Parathyroid adenoma (tissue), 2 donors: ENCODE results near the gene VILL.

ENCODE experiments used
- H2AFZ ChIP-seq: fragments of 300-600 bp; sonication (generic); one replicate; pipeline ENCODE4 v1.7.0; 2017; ENCODE audit warnings: antibody characterized with exemption, mild to moderate bottlenecking
- H3K27ac ChIP-seq: fragments of 300-600 bp; sonication (generic); one replicate; pipeline ENCODE4 v1.7.0; 2017
- H3K27me3 ChIP-seq: fragments of 300-600 bp; sonication (generic); one replicate; pipeline ENCODE4 v1.7.0; 2017; ENCODE audit warnings: low read length; ENCODE audit not compliant: control insufficient read depth, insufficient read depth
- H3K36me3 ChIP-seq: fragments of 300-600 bp; sonication (generic); one replicate; pipeline ENCODE4 v1.7.0; 2017; ENCODE audit warnings: low read length; ENCODE audit not compliant: control insufficient read depth, insufficient read depth
- H3K4me1 ChIP-seq: fragments of 300-600 bp; sonication (generic); one replicate; pipeline ENCODE4 v1.7.0; 2017; ENCODE audit warnings: control low read depth
- H3K4me2 ChIP-seq: fragments of 300-600 bp; sonication (generic); one replicate; pipeline ENCODE4 v1.7.0; 2017; ENCODE audit warnings: low read length
- H3K4me3 ChIP-seq: fragments of 300-600 bp; sonication (generic); one replicate; pipeline ENCODE4 v1.7.0; 2017; ENCODE audit warnings: low read depth, low read length
- H3K79me2 ChIP-seq: fragments of 300-600 bp; sonication (generic); one replicate; pipeline ENCODE4 v1.7.0; 2017; ENCODE audit warnings: control low read depth
- H3K9ac ChIP-seq: fragments of 300-600 bp; sonication (generic); one replicate; pipeline ENCODE4 v1.7.0; 2017; ENCODE audit warnings: mild to moderate bottlenecking
- H3K9me3 ChIP-seq: fragments of 300-600 bp; sonication (generic); one replicate; pipeline ENCODE4 v1.7.0; 2017; ENCODE audit warnings: low read length; ENCODE audit not compliant: control insufficient read depth
- TF ChIP-seq, protein P1 (sequence below): fragments of 300-600 bp; sonication (generic); IDR thresholded peaks from one replicate; pipeline ENCODE4 v1.7.0; 2017; ENCODE audit warnings: antibody characterized with exemption, mild to moderate bottlenecking
- donor health status: primary hyperparathyroidism.

The VILL gene

GRCh38 chr3:38005076-38006020 is 14.8 kb downstream of the VILL start:
- H3K36me3 ChIP-seq = no peaks in the 10 kb centered on the region

DNA sequence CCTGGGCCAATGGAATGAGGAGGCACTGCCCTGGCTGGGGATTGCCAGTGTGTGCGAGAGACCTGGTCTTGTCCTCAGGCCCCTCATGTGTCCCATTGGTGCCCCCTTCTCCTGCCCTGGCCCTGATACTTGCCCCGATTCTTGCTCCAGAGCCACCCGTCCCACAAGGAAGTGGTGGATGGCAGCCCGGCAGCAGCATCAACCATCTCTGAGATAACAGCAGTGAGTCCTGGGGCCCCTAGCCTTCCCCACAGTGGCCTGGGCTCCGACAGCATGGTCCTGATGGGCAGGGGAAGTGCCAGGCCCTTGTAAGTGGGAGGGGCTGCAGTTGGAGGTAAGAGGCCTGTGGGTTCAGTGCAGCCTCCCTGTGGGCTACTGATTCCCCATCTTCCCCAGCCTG is 15.4 kb downstream of the VILL start:
- no peaks in the 10 kb centered on the region for H3K79me2 ChIP-seq
- H2AFZ ChIP-seq = no peak overlapping the region
- TF ChIP-seq, protein P1, sequence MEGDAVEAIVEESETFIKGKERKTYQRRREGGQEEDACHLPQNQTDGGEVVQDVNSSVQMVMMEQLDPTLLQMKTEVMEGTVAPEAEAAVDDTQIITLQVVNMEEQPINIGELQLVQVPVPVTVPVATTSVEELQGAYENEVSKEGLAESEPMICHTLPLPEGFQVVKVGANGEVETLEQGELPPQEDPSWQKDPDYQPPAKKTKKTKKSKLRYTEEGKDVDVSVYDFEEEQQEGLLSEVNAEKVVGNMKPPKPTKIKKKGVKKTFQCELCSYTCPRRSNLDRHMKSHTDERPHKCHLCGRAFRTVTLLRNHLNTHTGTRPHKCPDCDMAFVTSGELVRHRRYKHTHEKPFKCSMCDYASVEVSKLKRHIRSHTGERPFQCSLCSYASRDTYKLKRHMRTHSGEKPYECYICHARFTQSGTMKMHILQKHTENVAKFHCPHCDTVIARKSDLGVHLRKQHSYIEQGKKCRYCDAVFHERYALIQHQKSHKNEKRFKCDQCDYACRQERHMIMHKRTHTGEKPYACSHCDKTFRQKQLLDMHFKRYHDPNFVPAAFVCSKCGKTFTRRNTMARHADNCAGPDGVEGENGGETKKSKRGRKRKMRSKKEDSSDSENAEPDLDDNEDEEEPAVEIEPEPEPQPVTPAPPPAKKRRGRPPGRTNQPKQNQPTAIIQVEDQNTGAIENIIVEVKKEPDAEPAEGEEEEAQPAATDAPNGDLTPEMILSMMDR = no peak
- H3K4me3 ChIP-seq = no peak overlapping the region
- no peak overlapping the region for H3K4me2 ChIP-seq
- no peak overlapping the region for H3K9ac ChIP-seq
- peaks cover 5% of the 10 kb centered on the region for H3K4me1 ChIP-seq
- no peaks in the 10 kb centered on the region for H3K9me3 ChIP-seq
- H3K27ac ChIP-seq = no peak overlapping the region
- no peaks in the 10 kb centered on the region for H3K36me3 ChIP-seq
- H3K27me3 ChIP-seq = no peaks in the 10 kb centered on the region

More at GRCh38 chr3:38005076-38006020, 14.8 kb downstream of the VILL start:
- TF ChIP-seq, protein P1 = no peak
- Histone ChIP-seq H3K9ac (no peak overlapping the region), H3K27ac (no peak overlapping the region), H3K79me2 (no peaks in the 10 kb centered on the region), H2AFZ (no peak overlapping the region), H3K27me3 (no peaks in the 10 kb centered on the region), H3K4me3 (no peak overlapping the region), H3K9me3 (no peaks in the 10 kb centered on the region), H3K4me2 (no peak overlapping the region), H3K4me1 (peaks cover 5% of the 10 kb centered on the region)

DNA sequence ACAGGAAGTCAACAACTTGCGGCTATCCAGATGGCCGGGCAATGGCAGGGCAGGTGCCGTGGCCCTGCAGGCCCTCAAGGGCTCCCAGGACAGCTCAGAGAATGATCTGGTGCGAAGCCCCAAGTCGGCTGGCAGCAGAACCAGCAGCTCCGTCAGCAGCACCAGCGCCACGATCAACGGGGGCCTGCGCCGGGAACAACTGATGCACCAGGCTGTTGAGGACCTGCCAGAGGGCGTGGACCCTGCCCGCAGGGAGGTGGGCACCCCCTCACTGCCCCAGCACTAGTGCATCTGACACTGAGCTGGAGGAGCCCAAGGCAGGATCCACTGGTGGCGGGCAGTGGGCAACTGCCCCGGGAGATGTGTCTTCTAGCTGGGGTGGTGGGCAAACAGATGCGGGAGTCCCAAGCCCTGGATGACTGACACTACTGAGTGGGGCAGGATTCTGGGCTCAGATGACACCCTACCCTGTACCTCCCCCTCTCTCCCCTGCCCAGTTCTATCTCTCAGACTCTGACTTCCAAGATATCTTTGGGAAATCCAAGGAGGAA is 15.9 kb downstream of the VILL start:
- Histone ChIP-seq H3K9ac (no peak overlapping the region), H3K9me3 (no peaks in the 10 kb centered on the region), H3K4me2 (no peak overlapping the region), H3K4me3 (no peak overlapping the region), H3K27me3 (no peaks in the 10 kb centered on the region), H3K79me2 (no peaks in the 10 kb centered on the region), H2AFZ (no peak overlapping the region), H3K4me1 (peaks cover 5% of the 10 kb centered on the region), H3K27ac (no peak overlapping the region), H3K36me3 (no peaks in the 10 kb centered on the region)
- TF ChIP-seq, protein P1 = no peak

DNA sequence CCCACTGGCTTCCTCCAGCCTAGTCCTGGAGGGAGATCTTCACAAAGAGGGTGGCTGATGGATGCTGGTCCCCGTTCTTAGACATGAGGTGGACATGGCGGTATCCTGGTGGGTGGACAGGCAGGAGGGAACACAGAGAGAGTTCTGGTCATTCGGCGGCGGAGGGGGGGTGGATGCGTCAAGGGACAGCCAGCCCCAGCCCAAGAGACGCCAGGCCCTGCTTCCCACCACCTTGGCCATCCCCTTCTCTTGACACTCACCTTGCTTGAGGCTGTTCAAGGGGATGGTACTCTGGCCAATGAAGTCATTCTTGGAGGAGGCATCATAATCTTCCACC is 17.1 kb downstream of the VILL start:
- H3K4me1 ChIP-seq = peaks cover 5% of the 10 kb centered on the region
- no peaks in the 10 kb centered on the region for H3K9me3 ChIP-seq
- H3K27me3 ChIP-seq = no peaks in the 10 kb centered on the region
- H3K36me3 ChIP-seq = no peaks in the 10 kb centered on the region
- no peak overlapping the region for H3K4me3 ChIP-seq
- H3K79me2 ChIP-seq = no peaks in the 10 kb centered on the region
- no peak overlapping the region for H2AFZ ChIP-seq
- no peak overlapping the region for H3K9ac ChIP-seq
- TF ChIP-seq, protein P1 = no peak
- no peak overlapping the region for H3K27ac ChIP-seq
- no peak overlapping the region for H3K4me2 ChIP-seq
